ENCODE results near the gene ADPRS. TPM values are rescaled to one million over a fixed set of nuclear protein-coding genes. Genes with fewer than 3 reads are reported as not detected.

Gene ADPRS
- total and polyA plus RNA-seq, 9 of the 15 experiments (the other 6 are each of a cell fraction or from before 2014, with no cell fraction given), result 5.9 to 40.0 (median 27.4) TPM

- no peaks in the 10 kb centered on the region for H3K36me3 ChIP-seq (ENCODE audit: control insufficient read depth, insufficient read depth, low read length)
- H3K4me3 ChIP-seq, result no peak overlapping the region
- 67% methylated on average over 18 of the region's 18 CpGs for WGBS (ENCODE audit: insufficient coverage, low coverage, missing lambda C conversion rate)
- peak overlapping the region in 1 of 2 experiments; percentile 83; a peak in 2 of 4 replicates for H3K9ac ChIP-seq (ENCODE audit: insufficient read depth in 1 of 2, low read depth in 2 of 2, low read length in 2 of 2)
- BruUV-seq (replicated peaks), result no TSS peak
- no peaks in the 10 kb centered on the region for H3K27me3 ChIP-seq (ENCODE audit: control insufficient read depth in 2 of 2, insufficient read depth in 2 of 2, low read length in 2 of 2)
- no peaks in the 10 kb centered on the region for H3K79me2 ChIP-seq (ENCODE audit: control insufficient read depth, insufficient read depth, low read length)
- peaks cover 0 to 24% of the 10 kb centered on the region in 2 experiments; a peak in 3 of 5 replicates for H3K4me1 ChIP-seq (replicated peaks in 1 of 2; ENCODE audit: control insufficient read depth in 2 of 2, insufficient read depth in 2 of 2, low read length in 2 of 2)
- CTCF ChIA-PET (ENCODE audit: low intra/inter-chr PET ratio), result no interaction called here
- POLR2A ChIA-PET, result interaction anchor here (0.6 to 1.4 kb wide), 5 partner anchors 10 to 305 kb away, joined by 3 to 5 read pairs (median 3); partner anchors contain the start of gene THRAP3
- H4K20me1 ChIP-seq (replicated peaks; ENCODE audit: control insufficient read depth, insufficient read depth, low read length), result no peaks in the 10 kb centered on the region; the same call in none of the 2 replicates
- intact Hi-C loops (cut with micrococcal nuclease) (no loop called here), in situ Hi-C loops (cut with MboI) (no loop called here)
- no peak overlapping the region for H3K4me2 ChIP-seq (ENCODE audit: insufficient read depth, low read length)
- no peaks in the 10 kb centered on the region for H3K9me3 ChIP-seq (replicated peaks; ENCODE audit: control insufficient read depth, insufficient read depth, low read depth, low read length)
- peak overlapping the region; percentile 5; the same call in 1 of the 2 replicates for H2AFZ ChIP-seq (ENCODE audit: low read depth, low read length)
- no peaks in the 10 kb centered on the region for H3K9me1 ChIP-seq (ENCODE audit: control insufficient read depth, insufficient read depth, low read length)
- ATAC-seq (peak; percentile 26; the same call in 2 of the 3 replicates), DNase-seq (ENCODE audit: extremely low read depth in 1 of 4, low spot score in 3 of 4) (peak in 2 of 4 experiments; percentile 39), FAIRE-seq (no peak)
- H3K27ac ChIP-seq (ENCODE audit: extremely low read depth, low read depth, low read length), result no peak overlapping the region
- TF ChIP-seq ESRRB (CRISPR knock-in tag; IDR thresholded peaks at IDR 0.05; ENCODE audit: borderline replicate concordance) (no peak), MEF2A (IDR thresholded peaks at IDR 0.05; ENCODE audit: control insufficient read depth, low read depth, low read length) (no peak), ZNF143 (CRISPR knock-in tag; IDR thresholded peaks at IDR 0.05) (no peak), GABPB1 (CRISPR knock-in tag; IDR thresholded peaks at IDR 0.05) (no peak), PYGO2 (tag; IDR thresholded peaks at IDR 0.05) (no peak), GATAD2B (IDR thresholded peaks at IDR 0.05; ENCODE audit: borderline replicate concordance) (no peak), RBM34 (IDR thresholded peaks at IDR 0.05; ENCODE audit: borderline replicate concordance, insufficient read depth, low read length) (no peak), NCOA4 (IDR thresholded peaks at IDR 0.05; ENCODE audit: partially characterized antibody) (no peak), TBL1XR1 (IDR thresholded peaks at IDR 0.05; ENCODE audit: low read length in 2 of 2) (no peak), POLR2AphosphoS2 (IDR thresholded peaks at IDR 0.05; ENCODE audit: low read length) (no peak), ZBTB7A (IDR thresholded peaks at IDR 0.05; ENCODE audit: borderline replicate concordance, control insufficient read depth, low read depth, low read length) (peak; percentile 15; the same call in 1 of the 2 replicates), ZBTB33 (CRISPR knock-in tag; IDR thresholded peaks at IDR 0.05) (peak; percentile 97), ATF3 (IDR thresholded peaks at IDR 0.05) (peak; percentile 51), ATF3 (CRISPR knock-in tag; conservative IDR thresholded peaks at IDR 0.05) (no peak), ZNF655 (CRISPR knock-in tag; IDR thresholded peaks at IDR 0.05) (no peak), ZNF280B (CRISPR knock-in tag; IDR thresholded peaks at IDR 0.05) (no peak), MBD2 (IDR thresholded peaks at IDR 0.05; ENCODE audit: borderline replicate concordance, low read depth) (no peak)
Observed at GRCh38 chr1:36115200-36115669, 26.5 kb downstream of the ADPRS start.
